WTC11 (cell line): ENCODE data around the gene RTF2.

Experiments used
- CREM ChIP-seq: sonication (generic); formaldehyde crosslinking; IDR thresholded peaks from 2 replicates; pipeline ENCODE4 v1.8.1; 2022; ENCODE audit warnings: mild to moderate bottlenecking, missing genetic modification reagents, moderate library complexity
- SMAD3 ChIP-seq: sonication (generic); formaldehyde crosslinking; IDR thresholded peaks from 2 replicates; pipeline ENCODE4 v1.8.0; 2022; ENCODE audit warnings: missing genetic modification reagents, mild to moderate bottlenecking, borderline replicate concordance
- TF ChIP-seq, protein P1 (sequence below): fragments of 200-600 bp; IDR thresholded peaks from 2 replicates; pipeline ENCODE4 v1.8.0; 2022; ENCODE audit warnings: antibody characterized with exemption
- TF ChIP-seq, protein P2 (sequence below): sonication (generic); formaldehyde crosslinking; IDR thresholded peaks from 2 replicates; pipeline ENCODE4 v1.8.1; 2022; ENCODE audit warnings: low read depth, mild to moderate bottlenecking, moderate library complexity, missing genetic modification reagents, borderline replicate concordance
- TF ChIP-seq, protein P3 (sequence below): sonication (generic); formaldehyde crosslinking; IDR thresholded peaks from 2 replicates; pipeline ENCODE4 v1.8.0; 2023; ENCODE audit warnings: mild to moderate bottlenecking, missing genetic modification reagents
- TF ChIP-seq, protein P4 (sequence below): sonication (generic); formaldehyde crosslinking; IDR thresholded peaks from 2 replicates; pipeline ENCODE4 v1.8.0; 2022; ENCODE audit warnings: mild to moderate bottlenecking, missing genetic modification reagents
- TF ChIP-seq, protein P5 (sequence below): fragments of 250-450 bp; sonication (Bioruptor Pico); IDR thresholded peaks from 2 replicates; pipeline ENCODE4 v1.8.0; 2021; ENCODE audit warnings: mild to moderate bottlenecking
- TF ChIP-seq, protein P6 (sequence below): sonication (generic); formaldehyde crosslinking; IDR thresholded peaks from 2 replicates; pipeline ENCODE4 v1.8.0; 2022; ENCODE audit warnings: mild to moderate bottlenecking, missing genetic modification reagents
- TF ChIP-seq, protein P7 (sequence below): sonication (generic); formaldehyde crosslinking; IDR thresholded peaks from 2 replicates; pipeline ENCODE4 v1.8.1; 2023; ENCODE audit warnings: mild to moderate bottlenecking, missing genetic modification reagents, moderate library complexity
- TF ChIP-seq, protein P8 (sequence below): fragments of 250-450 bp; sonication (Bioruptor Pico); IDR thresholded peaks from 2 replicates; pipeline ENCODE4 v1.9.0; 2021; ENCODE audit warnings: mild to moderate bottlenecking
- TF ChIP-seq, protein P9 (sequence below): fragments of 250-450 bp; sonication (Bioruptor Pico); IDR thresholded peaks from 2 replicates; pipeline ENCODE4 v1.9.0; 2021; ENCODE audit warnings: mild to moderate bottlenecking
- TF ChIP-seq, protein P10 (sequence below): sonication (generic); formaldehyde crosslinking; IDR thresholded peaks from 2 replicates; pipeline ENCODE4 v1.8.0; 2022; ENCODE audit warnings: missing genetic modification reagents

DNA sequence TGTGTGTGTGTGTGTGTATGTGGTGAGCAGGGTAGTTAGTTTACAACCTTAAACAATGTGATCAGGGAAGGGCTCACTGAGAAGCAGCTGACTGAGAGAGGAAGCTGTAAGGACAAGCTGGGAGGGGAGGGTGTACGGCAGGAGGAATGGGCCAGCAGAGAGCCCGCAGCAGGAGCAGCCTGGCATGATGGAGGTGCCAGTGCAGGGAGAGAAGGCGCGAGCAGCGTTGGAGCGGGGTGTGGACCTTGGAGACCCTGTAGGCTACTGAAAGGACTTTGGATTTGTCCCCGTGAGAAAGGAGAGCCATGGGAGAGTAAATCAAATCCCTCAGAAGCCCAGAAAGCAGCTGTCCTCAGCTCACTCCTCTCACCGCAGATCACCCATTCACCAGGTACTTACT, 83.1 kb downstream of the RTF2 start:
- TF ChIP-seq, protein P1, sequence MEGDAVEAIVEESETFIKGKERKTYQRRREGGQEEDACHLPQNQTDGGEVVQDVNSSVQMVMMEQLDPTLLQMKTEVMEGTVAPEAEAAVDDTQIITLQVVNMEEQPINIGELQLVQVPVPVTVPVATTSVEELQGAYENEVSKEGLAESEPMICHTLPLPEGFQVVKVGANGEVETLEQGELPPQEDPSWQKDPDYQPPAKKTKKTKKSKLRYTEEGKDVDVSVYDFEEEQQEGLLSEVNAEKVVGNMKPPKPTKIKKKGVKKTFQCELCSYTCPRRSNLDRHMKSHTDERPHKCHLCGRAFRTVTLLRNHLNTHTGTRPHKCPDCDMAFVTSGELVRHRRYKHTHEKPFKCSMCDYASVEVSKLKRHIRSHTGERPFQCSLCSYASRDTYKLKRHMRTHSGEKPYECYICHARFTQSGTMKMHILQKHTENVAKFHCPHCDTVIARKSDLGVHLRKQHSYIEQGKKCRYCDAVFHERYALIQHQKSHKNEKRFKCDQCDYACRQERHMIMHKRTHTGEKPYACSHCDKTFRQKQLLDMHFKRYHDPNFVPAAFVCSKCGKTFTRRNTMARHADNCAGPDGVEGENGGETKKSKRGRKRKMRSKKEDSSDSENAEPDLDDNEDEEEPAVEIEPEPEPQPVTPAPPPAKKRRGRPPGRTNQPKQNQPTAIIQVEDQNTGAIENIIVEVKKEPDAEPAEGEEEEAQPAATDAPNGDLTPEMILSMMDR, result no peak
- TF ChIP-seq SMAD3 (CRISPR knock-in tag) (no peak), CREM (no peak)
- TF ChIP-seq, protein P2, sequence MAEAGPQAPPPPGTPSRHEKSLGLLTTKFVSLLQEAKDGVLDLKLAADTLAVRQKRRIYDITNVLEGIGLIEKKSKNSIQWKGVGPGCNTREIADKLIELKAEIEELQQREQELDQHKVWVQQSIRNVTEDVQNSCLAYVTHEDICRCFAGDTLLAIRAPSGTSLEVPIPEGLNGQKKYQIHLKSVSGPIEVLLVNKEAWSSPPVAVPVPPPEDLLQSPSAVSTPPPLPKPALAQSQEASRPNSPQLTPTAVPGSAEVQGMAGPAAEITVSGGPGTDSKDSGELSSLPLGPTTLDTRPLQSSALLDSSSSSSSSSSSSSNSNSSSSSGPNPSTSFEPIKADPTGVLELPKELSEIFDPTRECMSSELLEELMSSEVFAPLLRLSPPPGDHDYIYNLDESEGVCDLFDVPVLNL, result no peak
- TF ChIP-seq, protein P3, sequence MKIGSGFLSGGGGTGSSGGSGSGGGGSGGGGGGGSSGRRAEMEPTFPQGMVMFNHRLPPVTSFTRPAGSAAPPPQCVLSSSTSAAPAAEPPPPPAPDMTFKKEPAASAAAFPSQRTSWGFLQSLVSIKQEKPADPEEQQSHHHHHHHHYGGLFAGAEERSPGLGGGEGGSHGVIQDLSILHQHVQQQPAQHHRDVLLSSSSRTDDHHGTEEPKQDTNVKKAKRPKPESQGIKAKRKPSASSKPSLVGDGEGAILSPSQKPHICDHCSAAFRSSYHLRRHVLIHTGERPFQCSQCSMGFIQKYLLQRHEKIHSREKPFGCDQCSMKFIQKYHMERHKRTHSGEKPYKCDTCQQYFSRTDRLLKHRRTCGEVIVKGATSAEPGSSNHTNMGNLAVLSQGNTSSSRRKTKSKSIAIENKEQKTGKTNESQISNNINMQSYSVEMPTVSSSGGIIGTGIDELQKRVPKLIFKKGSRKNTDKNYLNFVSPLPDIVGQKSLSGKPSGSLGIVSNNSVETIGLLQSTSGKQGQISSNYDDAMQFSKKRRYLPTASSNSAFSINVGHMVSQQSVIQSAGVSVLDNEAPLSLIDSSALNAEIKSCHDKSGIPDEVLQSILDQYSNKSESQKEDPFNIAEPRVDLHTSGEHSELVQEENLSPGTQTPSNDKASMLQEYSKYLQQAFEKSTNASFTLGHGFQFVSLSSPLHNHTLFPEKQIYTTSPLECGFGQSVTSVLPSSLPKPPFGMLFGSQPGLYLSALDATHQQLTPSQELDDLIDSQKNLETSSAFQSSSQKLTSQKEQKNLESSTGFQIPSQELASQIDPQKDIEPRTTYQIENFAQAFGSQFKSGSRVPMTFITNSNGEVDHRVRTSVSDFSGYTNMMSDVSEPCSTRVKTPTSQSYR, result no peak
- TF ChIP-seq, protein P4, sequence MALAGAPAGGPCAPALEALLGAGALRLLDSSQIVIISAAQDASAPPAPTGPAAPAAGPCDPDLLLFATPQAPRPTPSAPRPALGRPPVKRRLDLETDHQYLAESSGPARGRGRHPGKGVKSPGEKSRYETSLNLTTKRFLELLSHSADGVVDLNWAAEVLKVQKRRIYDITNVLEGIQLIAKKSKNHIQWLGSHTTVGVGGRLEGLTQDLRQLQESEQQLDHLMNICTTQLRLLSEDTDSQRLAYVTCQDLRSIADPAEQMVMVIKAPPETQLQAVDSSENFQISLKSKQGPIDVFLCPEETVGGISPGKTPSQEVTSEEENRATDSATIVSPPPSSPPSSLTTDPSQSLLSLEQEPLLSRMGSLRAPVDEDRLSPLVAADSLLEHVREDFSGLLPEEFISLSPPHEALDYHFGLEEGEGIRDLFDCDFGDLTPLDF (CRISPR knock-in tag), result no peak
- TF ChIP-seq, protein P5, sequence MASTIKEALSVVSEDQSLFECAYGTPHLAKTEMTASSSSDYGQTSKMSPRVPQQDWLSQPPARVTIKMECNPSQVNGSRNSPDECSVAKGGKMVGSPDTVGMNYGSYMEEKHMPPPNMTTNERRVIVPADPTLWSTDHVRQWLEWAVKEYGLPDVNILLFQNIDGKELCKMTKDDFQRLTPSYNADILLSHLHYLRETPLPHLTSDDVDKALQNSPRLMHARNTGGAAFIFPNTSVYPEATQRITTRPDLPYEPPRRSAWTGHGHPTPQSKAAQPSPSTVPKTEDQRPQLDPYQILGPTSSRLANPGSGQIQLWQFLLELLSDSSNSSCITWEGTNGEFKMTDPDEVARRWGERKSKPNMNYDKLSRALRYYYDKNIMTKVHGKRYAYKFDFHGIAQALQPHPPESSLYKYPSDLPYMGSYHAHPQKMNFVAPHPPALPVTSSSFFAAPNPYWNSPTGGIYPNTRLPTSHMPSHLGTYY, result no peak
- TF ChIP-seq, protein P6, sequence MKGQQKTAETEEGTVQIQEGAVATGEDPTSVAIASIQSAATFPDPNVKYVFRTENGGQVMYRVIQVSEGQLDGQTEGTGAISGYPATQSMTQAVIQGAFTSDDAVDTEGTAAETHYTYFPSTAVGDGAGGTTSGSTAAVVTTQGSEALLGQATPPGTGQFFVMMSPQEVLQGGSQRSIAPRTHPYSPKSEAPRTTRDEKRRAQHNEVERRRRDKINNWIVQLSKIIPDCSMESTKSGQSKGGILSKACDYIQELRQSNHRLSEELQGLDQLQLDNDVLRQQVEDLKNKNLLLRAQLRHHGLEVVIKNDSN (CRISPR knock-in tag), result no peak
- TF ChIP-seq, protein P7, sequence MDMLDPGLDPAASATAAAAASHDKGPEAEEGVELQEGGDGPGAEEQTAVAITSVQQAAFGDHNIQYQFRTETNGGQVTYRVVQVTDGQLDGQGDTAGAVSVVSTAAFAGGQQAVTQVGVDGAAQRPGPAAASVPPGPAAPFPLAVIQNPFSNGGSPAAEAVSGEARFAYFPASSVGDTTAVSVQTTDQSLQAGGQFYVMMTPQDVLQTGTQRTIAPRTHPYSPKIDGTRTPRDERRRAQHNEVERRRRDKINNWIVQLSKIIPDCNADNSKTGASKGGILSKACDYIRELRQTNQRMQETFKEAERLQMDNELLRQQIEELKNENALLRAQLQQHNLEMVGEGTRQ (CRISPR knock-in tag), result no peak
- TF ChIP-seq, protein P8, sequence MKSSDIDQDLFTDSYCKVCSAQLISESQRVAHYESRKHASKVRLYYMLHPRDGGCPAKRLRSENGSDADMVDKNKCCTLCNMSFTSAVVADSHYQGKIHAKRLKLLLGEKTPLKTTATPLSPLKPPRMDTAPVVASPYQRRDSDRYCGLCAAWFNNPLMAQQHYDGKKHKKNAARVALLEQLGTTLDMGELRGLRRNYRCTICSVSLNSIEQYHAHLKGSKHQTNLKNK (CRISPR knock-in tag), result no peak
- TF ChIP-seq, protein P9, sequence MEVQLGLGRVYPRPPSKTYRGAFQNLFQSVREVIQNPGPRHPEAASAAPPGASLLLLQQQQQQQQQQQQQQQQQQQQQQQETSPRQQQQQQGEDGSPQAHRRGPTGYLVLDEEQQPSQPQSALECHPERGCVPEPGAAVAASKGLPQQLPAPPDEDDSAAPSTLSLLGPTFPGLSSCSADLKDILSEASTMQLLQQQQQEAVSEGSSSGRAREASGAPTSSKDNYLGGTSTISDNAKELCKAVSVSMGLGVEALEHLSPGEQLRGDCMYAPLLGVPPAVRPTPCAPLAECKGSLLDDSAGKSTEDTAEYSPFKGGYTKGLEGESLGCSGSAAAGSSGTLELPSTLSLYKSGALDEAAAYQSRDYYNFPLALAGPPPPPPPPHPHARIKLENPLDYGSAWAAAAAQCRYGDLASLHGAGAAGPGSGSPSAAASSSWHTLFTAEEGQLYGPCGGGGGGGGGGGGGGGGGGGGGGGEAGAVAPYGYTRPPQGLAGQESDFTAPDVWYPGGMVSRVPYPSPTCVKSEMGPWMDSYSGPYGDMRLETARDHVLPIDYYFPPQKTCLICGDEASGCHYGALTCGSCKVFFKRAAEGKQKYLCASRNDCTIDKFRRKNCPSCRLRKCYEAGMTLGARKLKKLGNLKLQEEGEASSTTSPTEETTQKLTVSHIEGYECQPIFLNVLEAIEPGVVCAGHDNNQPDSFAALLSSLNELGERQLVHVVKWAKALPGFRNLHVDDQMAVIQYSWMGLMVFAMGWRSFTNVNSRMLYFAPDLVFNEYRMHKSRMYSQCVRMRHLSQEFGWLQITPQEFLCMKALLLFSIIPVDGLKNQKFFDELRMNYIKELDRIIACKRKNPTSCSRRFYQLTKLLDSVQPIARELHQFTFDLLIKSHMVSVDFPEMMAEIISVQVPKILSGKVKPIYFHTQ (CRISPR knock-in tag), result no peak
- TF ChIP-seq, protein P10, sequence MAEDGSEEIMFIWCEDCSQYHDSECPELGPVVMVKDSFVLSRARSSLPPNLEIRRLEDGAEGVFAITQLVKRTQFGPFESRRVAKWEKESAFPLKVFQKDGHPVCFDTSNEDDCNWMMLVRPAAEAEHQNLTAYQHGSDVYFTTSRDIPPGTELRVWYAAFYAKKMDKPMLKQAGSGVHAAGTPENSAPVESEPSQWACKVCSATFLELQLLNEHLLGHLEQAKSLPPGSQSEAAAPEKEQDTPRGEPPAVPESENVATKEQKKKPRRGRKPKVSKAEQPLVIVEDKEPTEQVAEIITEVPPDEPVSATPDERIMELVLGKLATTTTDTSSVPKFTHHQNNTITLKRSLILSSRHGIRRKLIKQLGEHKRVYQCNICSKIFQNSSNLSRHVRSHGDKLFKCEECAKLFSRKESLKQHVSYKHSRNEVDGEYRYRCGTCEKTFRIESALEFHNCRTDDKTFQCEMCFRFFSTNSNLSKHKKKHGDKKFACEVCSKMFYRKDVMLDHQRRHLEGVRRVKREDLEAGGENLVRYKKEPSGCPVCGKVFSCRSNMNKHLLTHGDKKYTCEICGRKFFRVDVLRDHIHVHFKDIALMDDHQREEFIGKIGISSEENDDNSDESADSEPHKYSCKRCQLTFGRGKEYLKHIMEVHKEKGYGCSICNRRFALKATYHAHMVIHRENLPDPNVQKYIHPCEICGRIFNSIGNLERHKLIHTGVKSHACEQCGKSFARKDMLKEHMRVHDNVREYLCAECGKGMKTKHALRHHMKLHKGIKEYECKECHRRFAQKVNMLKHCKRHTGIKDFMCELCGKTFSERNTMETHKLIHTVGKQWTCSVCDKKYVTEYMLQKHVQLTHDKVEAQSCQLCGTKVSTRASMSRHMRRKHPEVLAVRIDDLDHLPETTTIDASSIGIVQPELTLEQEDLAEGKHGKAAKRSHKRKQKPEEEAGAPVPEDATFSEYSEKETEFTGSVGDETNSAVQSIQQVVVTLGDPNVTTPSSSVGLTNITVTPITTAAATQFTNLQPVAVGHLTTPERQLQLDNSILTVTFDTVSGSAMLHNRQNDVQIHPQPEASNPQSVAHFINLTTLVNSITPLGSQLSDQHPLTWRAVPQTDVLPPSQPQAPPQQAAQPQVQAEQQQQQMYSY (CRISPR knock-in tag), result no peak
